GM04503 (cell line): Measurements from ENCODE around the gene SREK1.
"Not testable (repeated sequence)": the region's sequence is repeated elsewhere in the genome, so short reads cannot be mapped to it uniquely, and the experiment has no call there.

Experiments
- DNase-seq: peaks from one replicate; pipeline ENCODE4 v3.0.0-alpha.2; 2012; ENCODE audit warnings: low read depth

Gene SREK1

DNA sequence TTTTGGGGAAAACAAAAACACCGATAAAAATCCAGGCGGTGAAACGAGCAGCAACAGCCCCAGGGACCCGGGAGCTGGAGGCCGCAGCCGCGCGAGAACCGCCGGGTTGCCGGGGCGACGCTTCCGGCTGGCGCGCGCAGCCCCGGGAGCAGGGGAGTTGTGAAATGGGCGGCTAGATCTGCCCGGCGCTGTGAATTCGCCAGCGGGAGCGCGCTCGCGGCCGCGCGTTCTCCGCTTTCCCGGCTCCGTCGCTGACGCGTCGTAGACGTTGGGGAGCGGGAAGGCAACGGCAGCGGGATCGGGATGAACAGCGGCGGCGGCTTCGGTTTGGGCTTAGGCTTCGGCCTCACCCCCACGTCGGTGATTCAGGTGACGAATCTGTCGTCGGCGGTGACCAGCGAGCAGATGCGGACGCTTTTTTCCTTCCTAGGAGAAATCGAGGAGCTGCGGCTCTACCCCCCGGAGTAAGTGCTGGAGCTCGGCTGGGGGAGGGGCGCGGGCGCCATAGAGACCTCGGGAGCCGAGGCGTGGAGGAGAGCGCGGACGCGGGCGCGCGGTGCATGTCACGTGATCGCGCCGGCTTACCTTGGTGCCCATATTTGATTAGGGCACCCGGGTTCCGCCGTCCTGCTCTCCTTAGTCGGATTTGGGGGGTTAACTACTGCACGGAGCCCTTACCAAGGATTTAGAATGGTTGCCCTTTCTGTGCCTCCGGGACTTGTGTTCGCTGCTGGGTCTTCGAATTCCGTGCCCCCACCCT is at the start of gene SREK1:
Gene SREK1 (plus strand): TSS at position 227 of the 760 bp plus-strand sequence. CDS start 77 bp downstream, at position 304.
- DNase-seq, result peak; percentile 62

- no peak for DNase-seq
Observed at GRCh38 chr5:66100851-66101250, 43.2 kb upstream of the SREK1 start.

- peak; percentile 27 for DNase-seq
Observed at GRCh38 chr5:66113160-66113559, 30.9 kb upstream of the SREK1 start.

- no peak for DNase-seq
Observed at GRCh38 chr5:66118304-66118703, 25.8 kb upstream of the SREK1 start.

DNA sequence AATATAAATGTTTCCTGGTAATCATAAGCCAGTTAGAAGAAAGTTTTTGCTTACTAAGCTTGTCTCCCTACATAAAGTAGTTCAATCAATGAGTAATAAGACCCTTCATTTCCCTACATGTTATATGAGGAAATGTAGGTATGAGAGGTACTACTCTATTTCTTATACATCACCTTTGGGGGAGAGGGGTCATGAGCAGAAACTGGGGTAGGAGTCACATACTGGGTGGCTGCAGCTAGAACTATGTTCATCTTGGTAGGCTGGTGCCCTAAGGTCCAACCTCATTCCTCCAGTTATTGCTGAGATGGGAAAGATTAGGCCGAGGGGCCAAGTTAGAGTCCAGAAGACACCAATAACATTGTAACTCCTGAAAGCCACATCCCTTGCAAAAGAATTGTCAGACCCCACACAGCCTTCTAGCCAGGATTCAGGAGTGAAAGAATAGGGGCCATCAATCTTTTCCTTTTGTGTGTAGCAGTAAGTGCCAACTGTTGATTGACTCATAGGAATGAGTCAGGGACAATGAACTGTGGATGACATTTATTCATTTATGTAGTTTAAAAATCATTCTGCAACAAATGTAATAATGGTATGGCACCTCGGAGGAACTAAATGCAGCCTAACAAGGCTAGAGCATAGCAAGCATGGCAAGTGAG is 21.6 kb upstream of the SREK1 start:
- DNase-seq, result no peak

DNA sequence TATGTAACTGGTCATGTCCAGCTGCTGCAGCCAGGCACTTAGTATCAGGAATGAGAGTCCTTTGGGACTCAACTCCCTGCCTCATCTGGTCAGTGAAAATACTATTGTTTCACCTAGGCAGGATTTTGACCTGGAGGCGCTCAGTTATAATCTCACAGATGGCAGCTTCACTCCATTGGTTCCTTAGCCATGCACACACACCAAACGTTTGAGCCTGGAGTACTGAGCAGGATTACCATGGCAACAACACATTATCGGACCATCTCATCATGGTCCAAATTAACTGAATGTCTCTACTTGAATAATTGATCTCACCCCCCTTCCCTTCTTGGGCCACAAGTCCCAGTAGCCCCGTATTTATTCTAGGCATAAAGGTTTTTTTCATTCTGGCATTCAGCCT is 15.0 kb upstream of the SREK1 start:
- no peak for DNase-seq

DNA sequence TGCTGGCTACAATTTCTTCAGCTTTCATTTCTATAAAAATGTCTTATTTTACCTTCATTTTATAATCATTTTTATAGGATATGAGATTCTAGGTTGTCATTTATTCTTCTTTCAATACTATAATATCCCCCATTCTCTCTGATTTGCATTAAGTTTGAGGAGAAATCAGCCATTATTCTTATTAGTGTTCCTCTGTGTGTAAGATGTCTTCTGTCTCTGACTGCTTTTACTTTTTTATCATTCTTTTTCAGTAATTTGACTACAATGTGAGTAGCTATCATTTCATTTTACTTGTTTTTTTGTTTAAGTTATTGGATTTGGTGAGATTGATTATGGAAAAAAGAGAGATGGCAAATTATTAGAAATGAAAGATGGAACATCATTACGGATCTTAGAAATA is 13.6 kb upstream of the SREK1 start:
- DNase-seq, result no peak

DNA sequence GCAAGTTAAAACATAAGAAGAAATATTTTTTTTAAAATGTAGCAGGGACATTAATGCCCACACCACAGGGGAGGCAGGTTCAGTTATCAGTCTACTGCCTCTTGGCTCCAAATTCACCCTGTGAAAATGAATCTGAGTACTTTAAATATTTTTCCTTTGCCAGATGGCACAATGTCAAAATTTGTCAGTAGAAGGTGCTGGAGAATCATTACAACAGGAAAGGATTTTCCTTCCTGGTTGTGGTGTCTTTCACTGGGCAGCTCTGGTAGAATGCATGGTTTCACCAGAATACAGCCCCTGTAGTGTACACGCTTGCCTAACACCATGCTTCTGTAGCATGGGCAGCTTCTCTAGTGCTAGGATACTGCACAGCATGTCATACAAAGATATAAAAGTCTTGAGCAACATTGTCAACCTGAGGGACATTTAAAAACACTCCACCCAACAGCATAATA is 9.7 kb upstream of the SREK1 start:
- DNase-seq, result no peak

DNA sequence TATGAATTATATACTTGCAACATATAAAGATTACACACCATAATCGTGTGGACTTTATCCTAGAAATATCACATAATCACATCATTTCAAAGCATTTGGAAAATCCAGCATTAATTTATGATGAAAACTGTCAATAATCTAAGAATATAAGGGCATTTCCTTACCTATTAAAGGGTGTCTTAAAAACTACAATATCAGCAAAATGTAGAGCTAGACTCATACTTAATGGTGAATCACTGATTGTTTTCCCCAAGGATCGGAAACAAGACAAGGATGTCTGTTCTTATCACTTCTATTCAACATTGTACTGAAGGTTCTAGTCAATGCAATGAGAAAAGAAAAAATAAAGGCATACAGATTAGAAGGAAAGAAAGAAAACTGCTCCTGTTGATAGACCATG is 8.0 kb upstream of the SREK1 start:
- no peak for DNase-seq

GRCh38 chr5:66136944-66137343 is 7.2 kb upstream of the SREK1 start:
- DNase-seq, result not testable (repeated sequence)

- no peak for DNase-seq
Observed at GRCh38 chr5:66138637-66139317, 5.3 kb upstream of the SREK1 start.

DNA sequence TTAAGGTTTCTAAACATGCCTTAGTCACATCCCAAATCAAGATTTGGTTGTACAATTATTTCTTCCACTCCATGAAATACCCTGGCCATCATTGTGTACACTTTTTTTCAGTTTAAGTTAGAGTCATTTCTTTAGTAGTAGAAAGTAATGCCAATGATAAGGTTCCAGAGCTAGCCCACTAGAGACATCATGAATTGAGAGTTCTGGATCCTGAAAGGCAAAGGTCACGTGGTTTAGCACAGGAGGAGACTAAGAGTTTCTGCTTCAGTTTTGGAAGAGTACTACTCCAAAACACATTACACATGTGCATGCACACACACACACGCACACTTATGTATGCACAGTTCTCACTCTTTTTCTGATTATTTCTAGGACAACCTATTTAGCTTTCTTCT is 4.8 kb upstream of the SREK1 start:
- no peak for DNase-seq

GRCh38 chr5:66142417-66142816 is 1.7 kb upstream of the SREK1 start:
- DNase-seq, result no peak

GRCh38 chr5:66143473-66144073 is 527 bp upstream of the SREK1 start:
- DNase-seq, result no peak

GRCh38 chr5:66144834-66145390 is 812 bp downstream of the SREK1 start:
- DNase-seq, result peak; percentile 37

DNA sequence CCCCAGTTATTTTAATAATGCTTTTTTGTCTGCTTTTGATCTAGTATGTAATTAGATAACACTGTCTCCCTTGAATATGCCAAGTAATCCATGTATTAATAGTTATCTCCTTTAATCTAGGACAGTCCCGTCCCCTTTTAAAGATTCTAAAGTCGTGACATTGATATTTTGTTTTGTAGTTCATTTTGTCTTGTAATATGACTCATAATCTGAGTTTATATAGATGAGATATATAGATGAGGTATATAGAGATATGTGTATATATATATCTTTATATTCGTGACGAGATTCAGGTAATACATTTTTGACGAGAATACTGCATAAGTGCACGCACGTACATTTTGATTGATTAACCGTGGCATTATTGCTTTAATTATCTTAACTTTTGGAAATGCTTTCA is 1.6 kb downstream of the SREK1 start:
- no peak for DNase-seq

DNA sequence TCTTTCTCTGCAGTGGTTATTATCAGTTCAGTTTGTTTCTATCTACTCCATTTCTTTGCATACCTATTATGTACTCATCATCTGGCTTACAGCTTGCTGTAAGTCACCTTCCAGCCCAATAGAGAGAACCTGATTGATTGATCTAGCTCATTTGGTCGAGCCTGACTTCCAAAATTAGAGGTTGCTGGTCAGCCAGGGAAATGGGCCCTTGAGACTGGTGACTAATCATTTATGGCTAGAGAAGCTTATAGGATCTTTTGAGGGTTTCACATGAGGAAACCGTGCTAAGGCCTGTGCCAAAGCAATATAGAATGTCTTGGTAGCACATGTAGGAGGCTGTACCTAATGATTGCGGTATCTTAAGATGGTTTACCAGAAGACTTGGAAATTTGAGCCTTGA is 5.8 kb downstream of the SREK1 start:
- DNase-seq, result no peak

DNA sequence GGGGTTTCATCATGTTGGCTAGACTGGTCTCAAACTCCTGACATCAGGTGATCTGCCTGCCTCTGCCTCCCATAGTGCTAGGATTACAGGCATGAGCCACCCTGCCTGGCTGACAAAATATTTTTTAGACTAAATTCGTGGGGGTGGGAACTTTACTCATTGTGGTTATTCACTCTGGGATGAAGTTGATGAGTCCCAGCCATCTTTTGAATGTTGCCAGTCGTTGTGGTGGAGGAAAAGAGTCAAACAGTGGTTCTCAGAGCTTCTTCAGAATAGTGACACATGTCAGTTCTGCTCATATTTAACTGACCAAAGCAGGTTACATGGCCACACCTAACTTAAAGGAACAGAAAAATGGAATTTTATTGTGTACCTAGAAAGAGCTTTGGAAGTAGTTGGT is 6.9 kb downstream of the SREK1 start:
- DNase-seq, result no peak

- no peak for DNase-seq
Observed at GRCh38 chr5:66151491-66151890, 7.4 kb downstream of the SREK1 start.

DNA sequence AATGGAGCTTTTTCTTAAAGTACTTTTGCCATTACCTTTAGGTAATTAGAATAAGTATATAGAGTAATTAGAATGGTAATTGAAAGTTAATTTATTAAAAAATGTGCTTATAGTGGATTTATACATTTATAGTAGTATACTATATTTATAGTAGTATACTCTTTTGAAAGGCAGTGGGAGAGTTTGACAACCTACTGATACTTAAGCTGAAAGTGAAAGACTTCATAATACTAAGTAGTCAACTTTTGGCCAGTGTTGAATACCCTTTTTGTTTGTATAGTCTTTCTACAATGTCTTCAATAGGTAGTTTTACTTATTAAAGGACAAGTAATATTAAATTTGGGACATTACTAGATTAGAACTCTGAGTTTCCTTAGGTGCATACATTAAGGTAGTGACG is 12.9 kb downstream of the SREK1 start:
- no peak for DNase-seq

DNA sequence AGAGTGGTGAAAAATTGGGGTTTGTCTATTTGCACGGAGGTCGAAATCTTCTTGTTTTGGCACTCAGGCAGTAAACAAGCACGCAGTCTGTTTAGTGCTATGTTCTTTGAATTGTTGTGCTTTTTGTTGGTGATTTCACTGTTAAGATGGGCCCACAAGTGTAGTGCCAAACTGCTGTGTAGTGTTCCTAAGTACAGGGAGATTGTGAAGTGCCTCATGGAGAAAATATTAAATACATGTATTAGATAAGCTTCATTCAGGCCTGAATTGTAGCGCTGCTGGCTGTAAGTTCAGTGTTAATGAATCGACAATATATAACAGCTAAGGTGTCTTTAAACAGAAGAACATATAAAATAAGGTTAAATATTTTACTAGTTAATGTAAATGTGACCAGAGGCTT is 17.3 kb downstream of the SREK1 start:
- DNase-seq, result no peak

- peak; percentile 23 for DNase-seq
Observed at GRCh38 chr5:66164044-66164790, 20.1 kb downstream of the SREK1 start.
